A549 (cell line): ENCODE data around the gene PLCB2. TPM values are rescaled to one million over a fixed set of nuclear protein-coding genes. Genes with fewer than 3 reads are reported as not detected.

Experiments
- ATAC-seq, 2 experiments: fragments of 200-7000 bp in 1 of 2; fragments of >200 bp in 1 of 2; cut with Nextera tagmentation in 1 of 2; cut with Tn5 transposase in 1 of 2; 3 replicates each; pipeline versions ENCODE4 v1.8.0 to v1.9.1; 2018 to 2020; ENCODE audit warnings: mild to moderate bottlenecking in 1 of 2, moderate library complexity in 1 of 2
- CTCF ChIA-PET: fragments of 300-600 bp; sonication (Branson Sonifier 250); formaldehyde crosslinking; extraction: SDS; loops from one replicate; lab custom pipeline; 2021; ENCODE audit warnings: antibody characterized with exemption, inconsistent platforms; lab: Yijun Ruan, JAX
- POLR2A ChIA-PET: fragments of 350-600 bp; formaldehyde crosslinking; extraction: SDS; loops from one replicate; lab custom pipeline; 2021; ENCODE audit warnings: antibody characterized with exemption, inconsistent platforms; lab: Yijun Ruan, JAX
- DNase-seq, 2 experiments: peaks; one replicate each; pipeline versions ENCODE4 v3.0.0 to v3.0.0-alpha.2; 2011 to 2016; ENCODE audit warnings: low read depth in 1 of 2, low spot score in 1 of 2
- FAIRE-seq: peaks from 2 replicates; lab custom pipeline; 2011; peaks lifted over from hg19 to GRCh38; lab: Jason Lieb, UNC
- H3K27ac ChIP-seq, 2 experiments: fragments of >200 bp; sonication (Bioruptor Twin); formaldehyde crosslinking; 3 replicates each; pipeline ENCODE4 v1.5.1; 2016 to 2017
- H3K4me1 ChIP-seq: fragments of >200 bp; sonication (Bioruptor Twin); formaldehyde crosslinking; 3 replicates; pipeline ENCODE4 v1.6.1; 2016
- H3K4me2 ChIP-seq: fragments of >200 bp; sonication (Bioruptor Twin); formaldehyde crosslinking; 3 replicates; pipeline ENCODE4 v1.6.1; 2016
- H3K4me3 ChIP-seq: fragments of >200 bp; sonication (Bioruptor Twin); formaldehyde crosslinking; 3 replicates; pipeline ENCODE4 v1.5.1; 2016
- H3K9me3 ChIP-seq: fragments of >200 bp; sonication (Bioruptor Twin); formaldehyde crosslinking; 3 replicates; pipeline ENCODE4 v1.6.1; 2016
- BCL3 ChIP-seq: fragments of >200 bp; sonication (Bioruptor Twin); formaldehyde crosslinking; IDR thresholded peaks from 3 replicates; pipeline ENCODE4 v1.6.1; 2016
- BHLHE40 ChIP-seq: IDR thresholded peaks from 2 replicates; pipeline ENCODE4 v1.6.1; 2012; ENCODE audit warnings: low read depth, low read length, inconsistent platforms
- CTCF ChIP-seq: fragments of >200 bp; sonication (Bioruptor Twin); formaldehyde crosslinking; IDR thresholded peaks from 3 replicates; pipeline ENCODE4 v1.5.1; 2016
- EHF ChIP-seq: fragments of 250-450 bp; sonication (Bioruptor Pico); IDR thresholded peaks from 2 replicates; pipeline ENCODE4 v1.5.0; 2020; ENCODE audit warnings: mild to moderate bottlenecking
- EHMT2 ChIP-seq: fragments of 200-600 bp; sonication (generic); IDR thresholded peaks from 2 replicates; pipeline ENCODE4 v1.6.1; 2016; ENCODE audit warnings: antibody characterized with exemption, low read depth, mild to moderate bottlenecking, moderate library complexity
- HEYL ChIP-seq: fragments of 250-450 bp; sonication (Bioruptor Pico); IDR thresholded peaks from 2 replicates; pipeline ENCODE4 v1.8.0; 2021; ENCODE audit warnings: mild to moderate bottlenecking, moderate library complexity
- HMGXB4 ChIP-seq: fragments of 250-450 bp; sonication (Bioruptor Pico); IDR thresholded peaks from 2 replicates; pipeline ENCODE4 v1.5.0; 2021; ENCODE audit warnings: mild to moderate bottlenecking, moderate library complexity, borderline replicate concordance
- HOXA7 ChIP-seq: fragments of 250-450 bp; sonication (Bioruptor Pico); IDR thresholded peaks from 2 replicates; pipeline ENCODE4 v1.5.0; 2020; ENCODE audit warnings: mild to moderate bottlenecking, moderate library complexity
- HOXB5 ChIP-seq: fragments of 250-450 bp; sonication (Bioruptor Pico); IDR thresholded peaks from 2 replicates; pipeline ENCODE4 v1.5.0; 2020; ENCODE audit warnings: mild to moderate bottlenecking, moderate library complexity
- MYC ChIP-seq: IDR thresholded peaks from 2 replicates; pipeline ENCODE4 v1.6.1; 2012; ENCODE audit warnings: mild to moderate bottlenecking, inconsistent platforms, low read length, improper control_type of control experiment, borderline replicate concordance
- NFE2L2 ChIP-seq: fragments of 150-350 bp; conservative IDR thresholded peaks from 2 replicates; pipeline ENCODE4 v1.6.1; 2014; ENCODE audit warnings: low read length
- NPAS2 ChIP-seq: fragments of 250-450 bp; sonication (Bioruptor Pico); IDR thresholded peaks from 2 replicates; pipeline ENCODE4 v1.8.0; 2022; ENCODE audit warnings: mild to moderate bottlenecking, moderate library complexity, borderline replicate concordance
- PHF8 ChIP-seq: fragments of 200-600 bp; sonication (generic); IDR thresholded peaks from 2 replicates; pipeline ENCODE4 v1.6.1; 2016; ENCODE audit warnings: low read depth, mild to moderate bottlenecking, antibody characterized with exemption, moderate library complexity, borderline replicate concordance
- POLR2A ChIP-seq: IDR thresholded peaks from 2 replicates; pipeline ENCODE4 v1.6.1; 2012; ENCODE audit warnings: mild to moderate bottlenecking, low read length
- RAD21 ChIP-seq, 2 experiments: fragments of >200 bp in 1 of 2; sonication (Bioruptor Twin) in 1 of 2; formaldehyde crosslinking in 1 of 2; IDR thresholded peaks in 1 of 2; conservative IDR thresholded peaks in 1 of 2; 2 replicates in 1 of 2; 3 replicates in 1 of 2; pipeline ENCODE4 v1.6.1; 2012 to 2018; ENCODE audit warnings: inconsistent platforms in 1 of 2
- RARB ChIP-seq: fragments of 250-450 bp; sonication (Bioruptor Pico); IDR thresholded peaks from 2 replicates; pipeline ENCODE4 v1.8.0; 2021; ENCODE audit warnings: mild to moderate bottlenecking, moderate library complexity
- RCOR1 ChIP-seq: fragments of 150-350 bp; IDR thresholded peaks from 2 replicates; pipeline ENCODE4 v1.6.1; 2014; ENCODE audit warnings: antibody characterized with exemption, low read length, low read depth
- RFX5 ChIP-seq: fragments of 450-650 bp; IDR thresholded peaks from 2 replicates; pipeline ENCODE4 v1.7.1; 2014; ENCODE audit warnings: antibody characterized with exemption, mild to moderate bottlenecking, moderate library complexity
- SMC3 ChIP-seq: fragments of >200 bp; sonication (Bioruptor Twin); formaldehyde crosslinking; IDR thresholded peaks from 3 replicates; pipeline ENCODE4 v1.6.1; 2018; ENCODE audit warnings: inconsistent platforms
- TFCP2L1 ChIP-seq: fragments of 250-450 bp; sonication (Bioruptor Pico); IDR thresholded peaks from 2 replicates; pipeline ENCODE4 v1.5.0; 2021; ENCODE audit warnings: mild to moderate bottlenecking
- USF2 ChIP-seq: fragments of 450-650 bp; IDR thresholded peaks from 2 replicates; pipeline ENCODE4 v1.6.1; 2014; ENCODE audit warnings: antibody characterized with exemption
- ZFP36 ChIP-seq: fragments of 450-650 bp; IDR thresholded peaks from 2 replicates; pipeline ENCODE4 v1.6.1; 2014; ENCODE audit warnings: borderline replicate concordance; ENCODE audit not compliant: partially characterized antibody
- ZSCAN20 ChIP-seq: fragments of 250-450 bp; sonication (Bioruptor Pico); IDR thresholded peaks from 2 replicates; pipeline ENCODE4 v1.8.0; 2022; ENCODE audit warnings: mild to moderate bottlenecking, moderate library complexity
- WGBS: methylation state at CpG from one replicate; pipeline ENCODE4 v1.1.6; 2017; ENCODE audit errors: missing lambda C conversion rate; 5-methylcytosine and 5-hydroxymethylcytosine counted together
- polyA plus RNA-seq, 4 experiments: library from polyadenylated mRNA; depleted of rRNA in 3 of 4; stranded (reverse); fragments of >200 nt; fragmentation: RNase III in 1 of 4; extraction: RNeasy Plus Mini Kit Qiagen cat#74134 plus additional on column Dnase treatment in 1 of 4; gene quantifications; 2 replicates in 3 of 4; 3 replicates in 1 of 4; pipeline ENCODE4 v1.2.3, GENCODE V29; 2011 to 2017

PLCB2 gene
- polyA plus RNA-seq, 2 of the 4 experiments (the other 2 are of a cell fraction): 0.30 to 0.49 TPM

GRCh38 chr15:40274350-40275274, 33.1 kb downstream of the PLCB2 start:
- Histone ChIP-seq H3K9me3 (no peaks in the 10 kb centered on the region), H3K4me2 (peak overlapping the region; percentile 34; the same call in 1 of the 3 replicates)
- peak; percentile 40 to 78 for DNase-seq
- POLR2A ChIA-PET: interaction anchor here (1.4 to 2.3 kb wide), 2 partner anchors 57 to 228 kb away, joined by 3 to 9 read pairs; no protein-coding TSS in a partner anchor
- 7% methylated on average over 9 of the region's 26 CpGs for WGBS
- TF ChIP-seq RCOR1 (no peak), RARB (no peak), TFCP2L1 (CRISPR knock-in tag) (no peak), RFX5 (no peak), NPAS2 (CRISPR knock-in tag) (no peak), SMC3 (peak; percentile 99), USF2 (no peak), ZFP36 (no peak), RAD21 (conservative IDR thresholded peaks at IDR 0.05 in 1 of 2, IDR thresholded peaks at IDR 0.05 in 1 of 2) (peak; percentile 88 to 89), CTCF (peak; percentile 100), EHF (no peak), BHLHE40 (no peak), HOXB5 (CRISPR knock-in tag) (no peak)
- TF ChIP-seq, all 56 proteins: peak for 3
- ATAC-seq (peak; percentile 31 to 63; a peak in 5 of 6 replicates), FAIRE-seq (no peak)
- Histone ChIP-seq H3K4me1 (no peaks in the 10 kb centered on the region), H3K4me3 (no peak overlapping the region), H3K27ac (no peak overlapping the region)
- CTCF ChIA-PET: interaction anchor here (0.5 to 19.7 kb wide), 61 partner anchors 9 to 490 kb away, joined by 3 to 658 read pairs (median 5); partner anchors contain the start of genes ANKRD63, BMF, CCDC9B and PAK6

GRCh38 chr15:40273428-40273827, 34.3 kb downstream of the PLCB2 start:
- 63% methylated on average over 8 of the region's 9 CpGs for WGBS
- FAIRE-seq (no peak), DNase-seq (no peak), ATAC-seq (0 out of 6 replicates have a peak, but pooled peaks of 1 of the 2 experiments have one; percentile 5)
- Histone ChIP-seq H3K27ac (no peak overlapping the region), H3K4me1 (no peaks in the 10 kb centered on the region), H3K4me2 (no peak overlapping the region), H3K9me3 (no peaks in the 10 kb centered on the region), H3K4me3 (no peak overlapping the region)
- CTCF ChIA-PET: interaction anchor here (0.7 to 19.7 kb wide), 23 partner anchors 10 to 234 kb away, joined by 3 to 658 read pairs (median 8); partner anchors contain the start of genes ANKRD63, CCDC9B, PAK6 and PLCB2
- TF ChIP-seq POLR2A (no peak), MYC (no peak), HOXB5 (CRISPR knock-in tag) (no peak), HOXA7 (CRISPR knock-in tag) (no peak), ZSCAN20 (CRISPR knock-in tag) (no peak), NFE2L2 (no peak), EHF (no peak), EHMT2 (no peak), PHF8 (no peak), HEYL (no peak), BCL3 (no peak), HMGXB4 (no peak)
- POLR2A ChIA-PET: interaction anchor here (2.3 kb wide), 1 partner anchor 227 kb away, joined by 9 read pairs; no protein-coding TSS in a partner anchor
